Stimulated activated naive B cell treated with anti-CD40 and anti-IgM and Interleukin-4, amounts not matched to agents 10 μg/mL and 1 μg/mL and 100 μg/mL, for 72 hours (primary cell): ENCODE data around the gene SPATA31E1.

Experiments
- ATAC-seq, 2 donors: fragments of 150-1000 bp; cut with Tn5 transposase; replicated peaks; 2 replicates each; pipeline ENCODE4 v1.10.0; 2021; ENCODE audit warnings: moderate library complexity in 1 of 2
- DNase-seq: peaks from one replicate; pipeline ENCODE4 v3.0.0; 2021
- H3K27ac Mint-ChIP-seq: one replicate; pipeline ENCODE4 v1.8.0; 2022; ENCODE audit warnings: mild to moderate bottlenecking, mixed read lengths
- H3K27me3 Mint-ChIP-seq, 2 donors: one replicate each; pipeline ENCODE4 v1.8.0; 2022; ENCODE audit warnings: mixed read lengths in 2 of 2
- H3K36me3 Mint-ChIP-seq, 2 donors: one replicate each; pipeline ENCODE4 v1.8.0; 2022; ENCODE audit warnings: mixed read lengths in 2 of 2, mild to moderate bottlenecking in 1 of 2
- H3K4me1 Mint-ChIP-seq, 2 donors: one replicate each; pipeline ENCODE4 v1.8.0; 2022; ENCODE audit warnings: mixed read lengths in 2 of 2, mild to moderate bottlenecking in 1 of 2
- H3K4me3 Mint-ChIP-seq, 2 donors: one replicate each; pipeline ENCODE4 v1.8.0; 2022; ENCODE audit warnings: mild to moderate bottlenecking in 2 of 2, mixed read lengths in 2 of 2, moderate library complexity in 1 of 2
- H3K9me3 Mint-ChIP-seq, 2 donors: one replicate each; pipeline ENCODE4 v1.8.0; 2022; ENCODE audit warnings: mixed read lengths in 2 of 2, mild to moderate bottlenecking in 1 of 2

SPATA31E1 gene

DNA sequence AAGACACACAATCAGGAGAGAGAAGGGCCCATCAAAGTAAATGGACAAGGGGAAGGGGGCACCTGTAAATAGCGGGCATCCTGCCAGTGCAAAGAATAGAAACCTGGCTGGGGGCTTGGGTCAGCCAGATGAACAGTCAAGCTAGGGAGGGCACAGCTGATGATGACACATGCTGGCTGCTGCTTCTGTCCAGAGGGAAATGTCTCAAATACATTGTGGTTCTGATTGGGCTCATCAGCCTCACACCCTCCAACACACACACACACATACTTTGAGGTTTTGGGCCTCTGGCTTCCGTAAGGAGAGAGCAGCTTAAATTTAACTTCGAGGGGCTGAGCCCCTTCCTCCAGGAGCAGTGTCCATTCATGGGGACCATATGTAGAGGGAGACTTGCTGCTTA lies 27.6 kb upstream of the SPATA31E1 start:
- Mint-ChIP-seq H3K27me3 (peaks cover 6 to 7% of the 10 kb centered on the region in 2 donors), H3K4me1 (no peaks in the 10 kb centered on the region), H3K4me3 (no peak overlapping the region), H3K9me3 (peaks cover 5 to 7% of the 10 kb centered on the region in 2 donors), H3K27ac (no peak overlapping the region), H3K36me3 (peaks cover 3 to 5% of the 10 kb centered on the region in 2 donors)
- ATAC-seq (no peak), DNase-seq (no peak)

DNA sequence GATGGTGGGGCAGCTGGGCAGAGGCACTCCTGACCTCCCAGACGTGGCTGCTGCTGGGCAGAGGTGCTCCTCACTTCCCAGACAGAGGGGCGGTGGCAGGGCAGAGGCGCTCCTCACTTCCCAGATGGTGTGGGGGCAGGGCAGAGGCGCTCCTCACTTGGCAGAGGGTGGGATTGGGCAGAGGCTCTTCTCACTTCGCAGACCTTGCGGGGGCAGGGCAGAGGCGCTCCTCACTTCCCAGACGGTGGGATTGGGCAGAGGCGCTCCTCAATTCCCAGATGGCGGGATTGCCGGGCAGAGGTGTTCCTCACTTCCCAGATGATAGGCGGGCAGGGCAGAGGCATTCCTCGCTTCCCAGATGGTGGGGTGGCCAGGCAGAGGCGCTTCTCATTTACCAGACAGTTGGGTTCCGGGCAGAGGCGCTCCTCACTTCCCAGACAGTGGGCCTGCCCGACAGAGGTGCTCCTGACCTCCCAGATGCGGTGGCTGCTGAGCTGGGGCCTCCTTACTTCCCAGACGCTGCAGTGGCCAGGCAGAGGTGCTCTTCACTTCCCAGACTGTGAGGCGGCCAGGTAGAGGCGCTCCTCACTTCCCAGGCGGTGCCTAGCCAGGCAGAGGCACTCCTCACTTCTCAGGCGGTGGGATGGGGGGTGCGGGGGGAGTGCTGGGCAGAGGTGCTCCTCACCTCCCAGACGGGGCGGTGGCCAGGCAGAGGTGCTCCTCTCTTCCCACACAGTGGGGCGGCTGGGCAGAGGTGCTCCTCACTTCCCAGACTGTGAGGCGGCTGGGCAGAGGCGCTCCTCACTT lies 25.3 kb upstream of the SPATA31E1 start:
- Mint-ChIP-seq H3K4me3 (no peak overlapping the region), H3K27me3 (peaks cover 6 to 7% of the 10 kb centered on the region in 2 donors), H3K27ac (no peak overlapping the region), H3K4me1 (no peaks in the 10 kb centered on the region), H3K36me3 (peaks cover 3 to 5% of the 10 kb centered on the region in 2 donors), H3K9me3 (peaks cover 11 to 14% of the 10 kb centered on the region in 2 donors)
- ATAC-seq, result no peak
- no peak for DNase-seq

DNA sequence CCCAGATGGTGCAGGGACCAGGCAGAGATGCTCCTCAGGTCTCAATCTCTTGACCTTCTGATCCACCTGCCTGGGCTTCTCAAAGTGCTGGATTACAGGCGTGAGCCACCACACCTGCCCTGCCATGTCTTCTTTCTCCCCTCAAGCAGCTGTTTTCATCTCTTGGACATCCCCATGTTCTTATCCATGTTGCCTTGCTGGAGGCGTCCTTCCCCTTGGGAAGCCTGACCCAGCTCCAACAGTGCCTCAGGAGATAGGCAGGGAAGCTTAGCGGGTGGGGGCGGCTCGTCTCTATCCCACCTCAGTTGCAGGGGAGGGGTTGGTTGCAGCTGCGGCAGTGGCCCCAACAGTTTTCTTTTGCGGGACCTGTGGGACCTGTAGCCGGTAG lies 24.7 kb upstream of the SPATA31E1 start:
- peaks cover 5 to 6% of the 10 kb centered on the region in 2 donors for H3K27me3 Mint-ChIP-seq
- ATAC-seq, result no peak
- peaks cover 14 to 16% of the 10 kb centered on the region in 2 donors for H3K9me3 Mint-ChIP-seq

DNA sequence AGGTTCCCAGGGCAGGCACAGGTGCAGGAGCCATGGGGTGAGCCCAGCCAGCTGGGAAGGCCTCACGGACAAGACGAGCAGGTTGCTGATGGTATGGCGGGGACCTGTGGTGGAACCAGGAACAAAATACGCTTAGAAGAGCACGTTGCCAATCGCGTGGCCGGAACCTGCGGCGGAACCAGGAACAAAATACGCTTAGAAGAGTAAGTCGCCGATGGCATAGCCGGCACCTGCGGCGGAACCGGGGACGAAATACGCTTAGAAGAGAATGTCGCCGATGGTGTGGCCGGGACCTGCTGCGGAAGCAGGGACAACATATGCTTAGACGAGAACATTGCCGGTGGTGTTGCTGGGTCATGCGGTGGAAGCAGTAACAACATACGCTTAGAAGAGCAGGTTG lies 23.5 kb upstream of the SPATA31E1 start:
- no peaks in the 10 kb centered on the region for H3K4me1 Mint-ChIP-seq
- H3K27me3 Mint-ChIP-seq, result peaks cover 1 to 6% of the 10 kb centered on the region in 2 donors
- H3K36me3 Mint-ChIP-seq, result peaks cover 3 to 5% of the 10 kb centered on the region in 2 donors
- no peak overlapping the region for H3K4me3 Mint-ChIP-seq
- H3K27ac Mint-ChIP-seq, result no peak overlapping the region
- no peak for ATAC-seq
- H3K9me3 Mint-ChIP-seq, result peaks cover 14 to 19% of the 10 kb centered on the region in 2 donors
- DNase-seq, result no peak

More for the DNA sequence above, 24.7 kb upstream of the SPATA31E1 start:
- Mint-ChIP-seq H3K4me1 (no peaks in the 10 kb centered on the region), H3K4me3 (no peak overlapping the region), H3K27ac (no peak overlapping the region), H3K36me3 (peaks cover 3 to 5% of the 10 kb centered on the region in 2 donors)
- DNase-seq, result no peak

DNA sequence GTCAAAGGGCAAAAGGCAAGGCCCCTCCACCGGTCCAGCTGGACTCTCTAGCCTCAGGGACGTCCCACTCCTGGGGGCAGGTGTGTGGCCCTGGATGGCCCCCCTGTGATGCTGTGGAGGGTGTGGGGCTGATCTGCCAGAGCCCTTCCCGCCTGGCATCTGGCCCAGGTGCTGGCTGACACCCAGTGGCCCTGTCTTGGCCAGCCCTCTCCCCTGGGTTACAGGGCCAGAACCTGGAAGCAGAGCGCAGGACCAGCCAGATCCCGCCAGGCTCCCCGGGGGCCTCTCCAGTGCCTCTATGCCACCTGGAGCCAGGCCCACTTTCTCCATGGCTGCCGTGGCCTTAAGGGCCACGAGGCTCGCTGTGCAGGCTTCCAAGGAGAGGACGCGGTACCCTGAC lies 22.9 kb upstream of the SPATA31E1 start:
- H3K4me3 Mint-ChIP-seq, result no peak overlapping the region
- DNase-seq, result no peak
- no peak for ATAC-seq
- no peaks in the 10 kb centered on the region for H3K4me1 Mint-ChIP-seq
- H3K36me3 Mint-ChIP-seq, result peaks cover 5% of the 10 kb centered on the region in 2 donors
- H3K27me3 Mint-ChIP-seq, result peaks cover 5 to 6% of the 10 kb centered on the region in 2 donors
- H3K9me3 Mint-ChIP-seq, result peaks cover 16 to 19% of the 10 kb centered on the region in 2 donors
- H3K27ac Mint-ChIP-seq, result no peak overlapping the region

DNA sequence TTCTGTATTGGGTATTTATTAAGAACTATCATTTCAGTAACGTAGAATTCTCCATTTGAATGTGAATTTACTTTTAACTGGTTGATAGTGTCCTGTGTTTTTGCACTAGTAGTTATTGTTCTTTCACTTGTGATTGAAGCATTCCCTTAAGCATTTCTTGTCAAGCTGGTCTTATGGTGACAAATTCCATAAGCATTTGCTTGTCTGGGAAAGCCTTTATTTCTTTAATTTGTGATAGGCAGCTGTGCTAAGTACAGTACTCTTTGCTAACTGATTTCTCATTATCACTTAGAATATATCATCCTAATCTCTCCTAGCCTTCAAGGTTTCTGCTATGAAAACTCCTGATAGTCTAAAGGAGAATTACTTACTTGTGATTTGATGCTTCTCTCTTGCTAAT lies 21.3 kb upstream of the SPATA31E1 start:
- Mint-ChIP-seq H3K36me3 (peaks cover 0 to 2% of the 10 kb centered on the region in 2 donors), H3K27ac (no peak overlapping the region), H3K4me1 (no peaks in the 10 kb centered on the region), H3K27me3 (peaks cover 0 to 5% of the 10 kb centered on the region in 2 donors), H3K4me3 (no peak overlapping the region), H3K9me3 (peaks cover 11 to 13% of the 10 kb centered on the region in 2 donors)
- DNase-seq (no peak), ATAC-seq (no peak)

DNA sequence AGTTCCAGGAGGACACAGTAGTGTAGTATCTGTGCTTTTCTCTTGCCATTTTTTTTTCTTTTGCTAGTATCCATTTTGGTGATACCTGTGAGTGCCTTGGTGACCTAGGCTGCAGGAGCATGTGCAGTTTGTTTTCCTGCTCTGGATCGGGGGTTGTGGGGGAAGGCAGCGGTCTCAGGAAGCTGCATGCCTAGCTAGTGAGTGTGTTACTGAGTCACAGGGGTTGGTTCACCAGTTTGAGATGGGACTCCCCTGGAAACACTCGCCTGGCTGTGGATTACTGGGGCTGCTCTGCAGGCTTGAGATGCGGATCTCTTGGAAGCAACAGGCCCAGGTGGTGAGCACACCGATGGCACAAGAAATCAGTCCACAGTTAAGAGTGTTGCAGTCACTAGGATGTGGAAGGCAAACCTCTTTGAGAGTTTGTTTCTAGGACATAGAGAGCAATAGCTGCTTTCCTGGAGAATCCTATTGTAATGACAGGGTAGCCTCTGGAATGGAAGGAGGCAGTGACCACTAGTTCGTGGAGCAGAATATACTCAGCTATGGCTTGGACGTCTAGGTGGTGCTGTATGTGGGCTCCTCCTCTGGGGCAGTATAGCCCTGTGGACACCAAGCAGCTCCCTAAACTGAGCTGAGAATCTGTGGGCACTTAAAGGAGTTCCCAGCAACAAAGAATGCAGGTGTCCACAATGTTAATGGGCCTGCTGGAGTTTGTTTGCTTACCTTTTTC lies 20.0 kb upstream of the SPATA31E1 start:
- H3K27ac Mint-ChIP-seq, result no peak overlapping the region
- peaks cover 0 to 5% of the 10 kb centered on the region in 2 donors for H3K27me3 Mint-ChIP-seq
- peaks cover 0 to 2% of the 10 kb centered on the region in 2 donors for H3K36me3 Mint-ChIP-seq
- DNase-seq (no peak), ATAC-seq (no peak)
- H3K4me3 Mint-ChIP-seq, result no peak overlapping the region
- peaks cover 11 to 13% of the 10 kb centered on the region in 2 donors for H3K9me3 Mint-ChIP-seq
- no peaks in the 10 kb centered on the region for H3K4me1 Mint-ChIP-seq

DNA sequence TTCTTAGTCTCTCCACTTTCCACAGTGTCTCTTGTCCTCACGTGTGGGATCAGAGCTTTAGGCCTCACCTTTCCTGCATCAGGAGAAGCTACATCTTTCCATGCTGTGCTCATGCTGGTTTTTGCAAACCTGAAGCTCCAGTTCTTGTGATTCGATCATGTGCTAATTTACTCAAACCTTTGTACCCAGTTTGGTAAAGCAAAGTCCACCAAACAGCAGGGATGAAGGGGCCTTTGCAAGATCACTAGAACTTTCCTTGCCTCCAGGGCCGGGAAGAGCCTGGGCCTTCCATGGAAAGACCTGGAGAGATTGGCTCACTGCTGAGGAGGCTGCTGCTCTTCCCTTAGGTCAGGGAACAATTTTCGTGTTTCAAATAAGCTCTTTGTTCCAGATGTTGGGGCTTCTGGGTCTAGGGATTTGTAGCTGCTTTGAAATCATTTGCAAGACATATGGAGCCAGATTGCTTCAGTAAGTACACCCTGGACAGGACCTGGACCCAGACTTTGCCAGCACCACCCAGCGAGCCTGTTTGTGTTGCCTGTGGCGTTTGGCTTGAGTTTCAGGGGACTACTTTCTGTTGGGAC lies 18.7 kb upstream of the SPATA31E1 start:
- ATAC-seq (no peak), DNase-seq (no peak)
- peaks cover 11 to 13% of the 10 kb centered on the region in 2 donors for H3K9me3 Mint-ChIP-seq
- peaks cover 0 to 2% of the 10 kb centered on the region in 2 donors for H3K36me3 Mint-ChIP-seq
- no peaks in the 10 kb centered on the region for H3K4me1 Mint-ChIP-seq
- H3K27me3 Mint-ChIP-seq, result peaks cover 0 to 5% of the 10 kb centered on the region in 2 donors
- H3K4me3 Mint-ChIP-seq, result no peak overlapping the region
- H3K27ac Mint-ChIP-seq, result no peak overlapping the region

DNA sequence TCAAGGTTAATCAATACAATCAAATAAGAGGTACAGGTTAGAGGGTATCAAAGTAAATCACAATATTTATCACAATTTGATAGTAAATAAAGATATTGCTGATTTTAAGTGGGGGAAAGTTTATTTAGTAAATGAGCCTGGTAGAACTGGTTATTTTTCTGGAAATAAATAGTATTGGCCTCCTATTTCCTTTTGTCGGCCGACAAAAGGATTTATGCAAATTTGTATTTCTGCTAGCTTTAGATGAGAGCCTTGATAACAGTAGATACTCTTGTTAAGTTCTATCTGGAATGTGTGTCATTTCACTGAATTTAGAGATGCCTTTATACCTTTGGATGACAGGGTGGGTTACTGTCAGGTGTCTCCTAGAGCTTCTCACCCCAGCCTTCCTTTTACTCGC lies 17.8 kb upstream of the SPATA31E1 start:
- H3K4me1 Mint-ChIP-seq, result no peaks in the 10 kb centered on the region
- peaks cover 0 to 2% of the 10 kb centered on the region in 2 donors for H3K36me3 Mint-ChIP-seq

DNA sequence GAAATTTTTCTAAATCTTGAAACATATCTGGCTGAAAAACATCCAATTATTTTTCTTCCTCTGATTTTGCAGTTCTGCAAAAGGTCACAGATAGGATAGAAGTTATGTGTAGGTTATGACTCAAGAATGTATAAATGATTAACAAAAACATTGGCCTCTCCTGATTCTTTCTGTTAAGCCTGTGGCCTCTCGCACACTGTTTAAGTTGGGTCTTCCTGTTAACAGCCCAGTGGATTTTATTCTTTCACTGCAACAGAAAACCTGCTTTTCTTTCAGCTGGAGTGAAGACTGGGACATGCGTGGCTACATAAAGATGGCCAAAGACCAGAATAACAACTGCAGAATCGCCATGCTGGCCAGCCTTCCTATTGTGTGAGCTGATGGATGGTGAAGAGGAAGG lies 17.1 kb upstream of the SPATA31E1 start:
- DNase-seq, result no peak
- H3K27me3 Mint-ChIP-seq, result peaks cover 0 to 11% of the 10 kb centered on the region in 2 donors

More for the DNA sequence above, 17.8 kb upstream of the SPATA31E1 start:
- DNase-seq (no peak), ATAC-seq (no peak)
- Mint-ChIP-seq H3K27me3 (peaks cover 0 to 11% of the 10 kb centered on the region in 2 donors), H3K9me3 (peaks cover 17 to 19% of the 10 kb centered on the region in 2 donors), H3K4me3 (no peak overlapping the region), H3K27ac (no peak overlapping the region)

DNA sequence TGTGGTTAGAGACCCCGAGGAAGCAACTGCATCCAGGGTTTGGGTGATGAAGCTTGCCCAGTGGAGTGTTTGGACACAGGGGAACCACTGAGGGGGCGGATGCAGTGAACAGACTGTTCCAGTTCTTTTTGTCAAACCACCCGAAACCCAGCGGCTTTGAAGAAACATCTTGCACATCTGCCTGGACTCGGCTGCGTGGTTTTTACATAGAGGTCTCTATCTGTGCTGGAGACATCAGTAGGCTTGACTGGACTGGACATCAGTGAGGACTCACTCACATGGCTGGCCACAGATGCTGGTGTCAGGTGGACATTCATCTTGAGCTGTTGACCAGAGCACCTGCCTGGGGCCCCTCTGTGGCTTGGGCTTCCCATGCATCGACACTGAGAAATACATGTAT lies 15.3 kb upstream of the SPATA31E1 start:
- H3K9me3 Mint-ChIP-seq, result peaks cover 11 to 13% of the 10 kb centered on the region in 2 donors
- H3K36me3 Mint-ChIP-seq, result peaks cover 0 to 2% of the 10 kb centered on the region in 2 donors
- no peaks in the 10 kb centered on the region for H3K4me1 Mint-ChIP-seq
- H3K27ac Mint-ChIP-seq, result no peak overlapping the region
- no peak for ATAC-seq
- H3K4me3 Mint-ChIP-seq, result no peak overlapping the region
- peaks cover 0 to 11% of the 10 kb centered on the region in 2 donors for H3K27me3 Mint-ChIP-seq
- no peak for DNase-seq

More for the DNA sequence above, 17.1 kb upstream of the SPATA31E1 start:
- Mint-ChIP-seq H3K27ac (no peak overlapping the region), H3K4me1 (no peaks in the 10 kb centered on the region), H3K36me3 (peaks cover 0 to 2% of the 10 kb centered on the region in 2 donors), H3K9me3 (peaks cover 16 to 20% of the 10 kb centered on the region in 2 donors), H3K4me3 (no peak overlapping the region)
- no peak for ATAC-seq

DNA sequence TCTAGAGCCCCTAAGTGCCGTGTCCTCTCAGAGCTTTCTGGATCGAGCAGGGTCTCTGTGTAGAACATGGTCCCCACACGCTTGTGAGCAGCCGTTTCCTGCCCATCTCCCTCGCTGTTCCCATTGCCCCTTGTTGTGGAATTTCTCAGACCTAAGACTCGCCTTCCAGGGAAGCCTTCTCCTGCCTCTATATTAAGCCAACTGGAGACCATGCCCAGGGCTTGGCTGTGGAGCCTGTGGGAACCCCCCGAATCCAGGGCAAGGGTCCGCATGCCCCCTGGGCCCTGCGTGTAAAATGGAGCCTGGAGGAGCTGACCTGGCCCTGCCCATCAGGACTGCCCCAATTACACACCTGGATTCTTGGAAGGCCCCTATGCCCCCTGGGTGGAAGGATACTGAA lies 14.5 kb upstream of the SPATA31E1 start:
- Mint-ChIP-seq H3K27ac (no peak overlapping the region), H3K27me3 (peaks cover 6 to 18% of the 10 kb centered on the region in 2 donors), H3K4me1 (no peaks in the 10 kb centered on the region), H3K4me3 (no peak overlapping the region), H3K36me3 (peaks cover 0 to 2% of the 10 kb centered on the region in 2 donors), H3K9me3 (peaks cover 8 to 10% of the 10 kb centered on the region in 2 donors)
- DNase-seq (no peak), ATAC-seq (no peak)

DNA sequence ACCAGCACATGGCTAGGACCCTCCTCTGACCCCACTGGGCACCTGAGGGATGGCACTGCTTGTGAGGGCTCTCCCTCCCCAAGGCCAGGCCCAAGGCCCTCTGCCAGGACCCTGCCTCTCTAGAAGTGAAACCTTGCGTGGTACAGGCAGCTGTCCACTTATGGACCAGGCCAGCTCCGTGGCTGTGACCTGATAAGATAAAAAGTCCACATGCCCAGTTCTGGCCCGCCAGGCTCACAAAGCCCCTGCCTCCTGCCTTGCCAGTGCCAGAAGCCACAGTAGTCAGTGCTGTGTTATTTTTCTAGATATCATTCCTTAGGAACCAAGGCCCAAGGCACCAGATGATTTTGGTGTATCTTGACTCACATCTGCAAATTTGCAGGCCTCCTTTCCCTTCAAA lies 14.0 kb upstream of the SPATA31E1 start:
- Mint-ChIP-seq H3K27me3 (peaks cover 9 to 20% of the 10 kb centered on the region in 2 donors), H3K9me3 (peaks cover 8% of the 10 kb centered on the region in 2 donors), H3K4me3 (no peak overlapping the region), H3K27ac (no peak overlapping the region), H3K36me3 (peaks cover 0 to 2% of the 10 kb centered on the region in 2 donors), H3K4me1 (no peaks in the 10 kb centered on the region)
- DNase-seq (no peak), ATAC-seq (no peak)

DNA sequence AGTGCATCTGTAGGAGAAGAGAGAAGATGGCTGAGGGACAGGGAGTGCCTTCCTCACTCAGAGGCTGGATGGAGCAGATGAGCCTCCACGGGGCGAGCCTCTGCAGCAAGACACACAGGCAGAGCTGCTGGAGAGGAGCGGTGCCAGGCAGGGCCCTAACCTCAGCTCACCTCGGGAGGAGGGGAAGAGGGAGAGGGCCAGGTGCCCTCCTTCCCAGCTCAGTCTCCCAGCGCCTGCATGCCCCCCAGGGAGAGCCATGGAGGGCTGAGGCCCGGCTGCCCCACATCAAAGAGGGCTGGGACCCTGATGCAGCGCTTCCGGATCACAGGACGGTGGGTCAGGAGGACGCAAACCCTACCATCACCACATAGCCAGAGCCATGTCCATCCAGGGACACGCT lies 13.6 kb upstream of the SPATA31E1 start:
- H3K9me3 Mint-ChIP-seq, result peaks cover 8% of the 10 kb centered on the region in 2 donors
- ATAC-seq, result peak in 1 of 2 donors; percentile 14
- no peak overlapping the region for H3K4me3 Mint-ChIP-seq
- DNase-seq, result no peak
- H3K27ac Mint-ChIP-seq, result no peak overlapping the region
- H3K27me3 Mint-ChIP-seq, result peaks cover 9 to 19% of the 10 kb centered on the region in 2 donors
- peaks cover 0 to 2% of the 10 kb centered on the region in 2 donors for H3K36me3 Mint-ChIP-seq
- no peaks in the 10 kb centered on the region for H3K4me1 Mint-ChIP-seq
